AG09309 (cell line): ENCODE results near the gene KLHL11.

Experiments
- DNase-seq: peaks from one replicate; pipeline ENCODE4 v3.0.0-alpha.2; 2010; ENCODE audit warnings: low read depth
- H3K4me3 ChIP-seq: 2 replicates; pipeline ENCODE4 v1.5.1; 2011; ENCODE audit warnings: mild to moderate bottlenecking, low read depth, low read length, moderate library complexity; ENCODE audit not compliant: control insufficient read depth
- CTCF ChIP-seq: IDR thresholded peaks from 2 replicates; pipeline ENCODE4 v1.5.1; 2011; ENCODE audit warnings: mild to moderate bottlenecking, low read depth, low read length, inconsistent platforms; ENCODE audit not compliant: insufficient read depth, control insufficient read depth; ENCODE audit errors: missing control alignments

KLHL11 gene

DNA sequence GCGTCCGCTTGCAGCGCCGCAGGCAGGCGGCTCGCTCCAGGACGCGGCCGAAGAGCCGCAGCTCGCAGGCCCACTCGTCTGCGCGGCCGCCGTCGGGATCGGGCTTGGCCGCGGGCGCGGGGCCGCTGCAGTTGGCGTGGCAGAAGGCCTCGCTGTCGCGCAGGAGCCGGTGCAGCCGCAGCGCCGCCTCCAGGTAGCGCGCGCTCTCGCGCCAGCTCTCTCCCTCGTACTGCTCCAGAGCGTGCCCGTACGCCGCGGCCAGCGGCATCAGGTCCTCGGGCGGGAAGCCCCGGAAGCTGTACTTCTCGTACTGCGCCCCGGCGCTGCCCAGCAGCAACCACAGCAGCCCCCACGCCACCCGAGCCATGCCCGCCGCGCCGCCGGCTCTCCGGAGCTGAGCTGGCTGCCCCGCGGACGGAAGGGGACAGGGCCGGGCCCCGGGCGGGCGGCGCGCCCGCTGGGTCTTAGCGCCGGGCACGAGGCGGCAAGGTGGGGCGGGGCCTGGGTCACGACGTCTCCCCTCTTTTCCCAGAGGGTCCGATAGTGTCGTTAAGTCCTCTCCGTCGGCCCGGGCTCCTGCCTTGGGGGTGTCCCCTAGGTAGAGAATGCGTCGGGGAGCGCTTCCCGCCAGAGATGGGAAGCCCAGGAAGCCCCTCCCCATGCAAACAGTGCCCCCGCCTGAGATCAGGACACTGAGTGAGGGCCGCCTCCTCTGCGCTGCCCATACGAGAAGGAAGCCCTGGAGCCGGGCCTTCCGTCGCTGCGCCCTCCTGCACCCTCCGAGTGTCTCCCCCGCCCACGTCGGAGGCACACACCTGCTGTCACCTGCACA, 53.5 kb downstream of the KLHL11 start, which contains the start of gene P3H4:
P3H4 (minus strand) TSS at position 401 of the 832 bp plus-strand sequence; CDS start at position 367, 34 bp downstream.
- peak; percentile 62 for TF ChIP-seq CTCF
- DNase-seq: no peak

DNA sequence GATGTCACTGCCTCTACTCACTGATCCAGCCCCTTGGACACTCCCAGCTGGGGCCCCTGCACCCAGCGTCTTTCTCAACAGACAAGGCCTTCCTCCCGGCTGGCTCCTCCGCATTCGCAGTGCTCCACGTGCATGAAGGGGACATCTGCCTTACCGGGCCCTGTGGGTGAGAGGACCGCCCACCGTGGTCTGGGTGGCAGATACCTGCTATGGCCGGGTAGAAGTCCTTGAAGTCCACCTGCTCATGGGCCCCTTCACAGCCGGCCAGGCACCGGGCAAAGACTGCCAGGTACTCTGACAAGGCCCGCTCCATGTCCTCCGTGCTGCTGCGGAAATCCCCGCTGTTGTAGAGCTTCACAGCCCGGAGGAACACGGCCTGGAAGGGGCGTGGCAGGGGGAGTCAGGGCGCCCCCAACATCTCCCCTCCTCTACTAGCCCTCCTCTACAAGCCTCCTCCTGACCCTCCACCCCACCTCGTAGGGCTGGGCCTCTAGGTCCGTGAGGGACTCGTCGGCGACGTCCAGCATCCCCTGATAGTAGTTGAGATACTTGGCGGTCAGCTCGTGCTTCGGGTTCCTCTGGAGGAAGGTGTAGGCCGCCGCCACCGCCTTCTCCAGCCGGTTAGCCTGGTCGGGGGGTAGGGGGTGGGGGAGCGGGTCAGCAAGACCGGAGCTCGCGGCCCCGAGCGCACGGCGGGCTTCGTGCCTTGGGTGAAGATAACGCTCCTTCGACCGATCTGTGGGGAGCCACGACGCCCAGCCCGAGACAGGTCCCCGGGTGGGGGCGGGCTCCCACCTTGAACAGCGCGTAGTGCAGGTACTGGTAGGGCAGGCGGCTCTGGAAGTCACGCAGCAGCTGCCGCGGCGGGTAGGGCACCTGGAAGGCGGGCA, 54.3 kb downstream of the KLHL11 start:
- peak overlapping the region; percentile 97 for H3K4me3 ChIP-seq
- TF ChIP-seq CTCF: no peak
- no peak for DNase-seq

More for the DNA sequence above, 53.5 kb downstream of the KLHL11 start, which contains the start of gene P3H4:
- H3K4me3 ChIP-seq: peak within 1 kb of the TSS; percentile 97

DNA sequence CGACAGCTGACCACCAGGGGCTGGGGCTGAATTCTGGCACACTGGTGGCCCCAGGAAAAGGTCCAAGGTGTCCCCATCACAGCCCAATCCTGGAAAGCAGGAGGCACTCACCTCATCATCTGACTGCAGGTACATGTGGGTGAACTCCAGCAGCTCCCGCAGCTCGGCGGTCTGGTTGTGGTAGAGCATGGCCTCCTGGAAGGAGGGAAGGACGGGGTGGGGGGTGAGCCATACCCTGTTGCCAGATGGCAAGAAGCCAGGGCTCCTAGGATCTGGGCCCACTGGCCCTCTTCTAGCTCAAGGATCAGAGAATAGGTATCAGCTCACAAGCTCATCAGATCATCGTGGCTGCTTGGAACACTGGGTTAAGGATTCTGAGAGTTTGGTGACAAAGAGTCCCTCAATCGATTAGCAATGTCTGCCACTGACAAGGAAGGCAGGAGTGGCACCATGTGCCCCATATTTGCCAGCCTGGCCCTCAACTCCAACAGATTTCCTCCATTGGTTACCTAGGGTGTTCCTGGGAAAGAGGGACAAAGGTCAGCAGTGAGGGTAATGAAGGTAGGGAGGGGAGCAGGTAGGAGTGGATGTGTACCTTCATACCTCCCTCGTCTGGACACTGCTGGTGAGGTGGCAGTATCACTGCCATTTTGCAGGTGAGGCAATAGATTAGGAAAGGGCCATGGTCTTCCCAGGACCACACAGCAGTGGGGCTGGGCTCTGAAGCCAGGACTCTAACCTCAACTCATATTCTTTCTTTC, 58.4 kb downstream of the KLHL11 start:
- H3K4me3 ChIP-seq: no peak overlapping the region
- TF ChIP-seq CTCF: no peak
- no peak for DNase-seq
